GM19023 (cell line): ENCODE measurements around the gene TBKBP1.

Experiments used
- ATAC-seq: cut with Tn5 transposase; IDR thresholded peaks from one replicate; pipeline ENCODE4 v1.9.1; 2021; ENCODE audit warnings: mild to moderate bottlenecking, moderate library complexity; ENCODE audit not compliant: unreplicated experiment

Gene TBKBP1, protein sequence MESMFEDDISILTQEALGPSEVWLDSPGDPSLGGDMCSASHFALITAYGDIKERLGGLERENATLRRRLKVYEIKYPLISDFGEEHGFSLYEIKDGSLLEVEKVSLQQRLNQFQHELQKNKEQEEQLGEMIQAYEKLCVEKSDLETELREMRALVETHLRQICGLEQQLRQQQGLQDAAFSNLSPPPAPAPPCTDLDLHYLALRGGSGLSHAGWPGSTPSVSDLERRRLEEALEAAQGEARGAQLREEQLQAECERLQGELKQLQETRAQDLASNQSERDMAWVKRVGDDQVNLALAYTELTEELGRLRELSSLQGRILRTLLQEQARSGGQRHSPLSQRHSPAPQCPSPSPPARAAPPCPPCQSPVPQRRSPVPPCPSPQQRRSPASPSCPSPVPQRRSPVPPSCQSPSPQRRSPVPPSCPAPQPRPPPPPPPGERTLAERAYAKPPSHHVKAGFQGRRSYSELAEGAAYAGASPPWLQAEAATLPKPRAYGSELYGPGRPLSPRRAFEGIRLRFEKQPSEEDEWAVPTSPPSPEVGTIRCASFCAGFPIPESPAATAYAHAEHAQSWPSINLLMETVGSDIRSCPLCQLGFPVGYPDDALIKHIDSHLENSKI

DNA sequence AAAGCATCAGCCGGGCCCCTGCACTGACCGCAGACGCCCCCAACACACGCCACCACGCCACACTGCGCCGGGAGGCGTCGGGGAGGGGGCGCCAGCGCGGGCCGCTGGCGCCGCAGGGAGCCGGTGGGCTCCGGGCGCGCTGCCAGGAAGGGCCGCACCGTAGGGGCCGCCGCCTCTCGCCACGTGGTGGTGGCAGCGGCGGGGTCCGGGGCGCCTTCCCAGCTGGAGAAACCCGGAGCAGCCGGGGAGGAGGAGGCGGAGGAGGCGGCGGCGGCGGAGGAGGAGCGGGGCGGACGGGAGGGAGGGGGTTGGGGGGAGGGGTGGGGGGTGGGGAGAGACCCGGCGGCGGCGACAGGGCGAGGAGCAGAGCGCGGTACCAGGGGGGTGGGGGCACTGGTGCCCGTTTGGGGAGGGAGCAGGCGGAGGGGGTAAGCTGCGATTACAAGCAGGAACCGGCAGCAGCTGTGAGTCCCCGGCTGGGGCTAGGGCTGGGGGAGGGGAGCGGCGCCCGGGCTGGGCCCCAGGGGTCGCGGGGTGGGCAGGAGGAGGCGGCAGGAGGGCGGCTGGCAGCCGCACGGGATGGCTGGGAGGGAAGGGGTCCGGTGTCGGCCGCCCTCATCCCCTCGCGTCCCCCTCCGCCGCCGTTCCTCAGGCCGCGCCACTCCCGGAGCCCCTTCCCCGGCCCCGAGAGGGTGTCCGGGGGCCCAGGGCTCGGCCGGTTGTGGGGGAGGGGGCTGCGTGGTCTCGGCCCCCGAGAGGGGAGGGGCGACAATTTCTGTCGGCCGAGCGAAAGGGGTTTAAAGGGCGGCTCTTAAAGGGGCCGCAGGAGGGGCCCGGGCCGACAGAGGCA lies at the start of gene TBKBP1:
Gene TBKBP1, plus strand, starts transcription at position 431 of the 850 bp plus-strand sequence. CDS start 1,952 bp downstream, outside the sequence.
- no peak for ATAC-seq

DNA sequence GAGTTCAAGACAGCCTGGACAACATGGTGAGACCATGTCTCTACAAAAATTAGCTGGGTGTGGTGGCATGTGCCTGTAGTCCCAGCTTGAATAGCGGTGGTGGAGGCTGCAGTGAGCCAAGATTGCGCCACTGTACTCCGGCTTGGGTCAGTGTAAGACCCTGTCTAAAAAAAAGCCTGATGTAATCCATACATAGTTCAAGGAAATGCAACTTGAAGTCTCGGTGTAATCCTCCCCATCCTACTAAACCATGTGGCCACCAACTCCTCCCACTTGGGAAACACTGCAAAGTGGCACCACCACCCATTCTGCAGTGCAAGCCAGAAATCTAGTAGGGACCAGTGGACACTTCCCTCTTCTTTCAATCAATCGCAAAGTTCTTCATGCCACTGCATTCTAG lies 49.6 kb upstream of the TBKBP1 start:
- no peak for ATAC-seq

DNA sequence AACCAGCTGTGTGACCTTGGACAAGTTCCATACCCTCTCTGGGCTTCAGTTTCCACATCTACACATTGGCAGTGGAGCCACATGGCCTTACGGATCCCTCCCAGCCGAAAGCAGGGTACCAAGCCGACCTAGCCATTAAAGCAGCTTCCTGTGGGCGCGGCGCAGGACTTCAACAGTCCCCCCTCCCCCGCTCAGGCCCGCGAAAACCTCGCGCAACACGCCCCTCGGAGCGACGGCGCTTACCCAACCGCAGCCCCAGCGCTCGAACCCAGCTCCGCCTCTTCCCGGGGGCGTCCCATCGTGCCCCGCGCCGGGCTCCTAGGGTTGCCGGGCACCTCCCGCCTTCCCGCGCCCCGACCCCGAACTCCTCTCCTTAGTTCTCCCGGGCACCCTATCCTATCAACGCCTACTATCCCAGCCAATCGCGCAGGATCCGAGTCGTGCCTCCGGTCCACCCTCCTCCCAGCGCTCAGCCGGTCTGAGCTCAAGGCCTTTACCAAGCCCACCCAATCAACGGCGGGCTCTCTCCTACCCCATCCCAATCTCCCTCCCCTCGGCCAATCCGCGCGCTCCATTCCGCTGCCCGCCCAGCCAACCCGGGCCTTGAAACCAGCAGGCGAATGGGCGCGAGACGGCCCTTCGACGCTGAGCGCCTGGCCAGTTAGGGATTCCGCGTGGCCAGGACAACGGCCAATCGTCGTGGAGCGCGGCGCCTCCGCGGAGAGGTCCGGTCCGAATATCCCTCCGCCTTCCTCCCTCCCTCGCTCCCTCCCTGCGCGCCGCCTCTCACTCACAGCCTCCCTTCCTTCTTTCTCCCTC lies 44.6 kb upstream of the TBKBP1 start, which contains the start of gene KPNB1:
Gene KPNB1, plus strand, starts transcription at position 767 of the 819 bp plus-strand sequence. CDS start 326 bp downstream, outside the sequence.
- ATAC-seq: peak; percentile 83

DNA sequence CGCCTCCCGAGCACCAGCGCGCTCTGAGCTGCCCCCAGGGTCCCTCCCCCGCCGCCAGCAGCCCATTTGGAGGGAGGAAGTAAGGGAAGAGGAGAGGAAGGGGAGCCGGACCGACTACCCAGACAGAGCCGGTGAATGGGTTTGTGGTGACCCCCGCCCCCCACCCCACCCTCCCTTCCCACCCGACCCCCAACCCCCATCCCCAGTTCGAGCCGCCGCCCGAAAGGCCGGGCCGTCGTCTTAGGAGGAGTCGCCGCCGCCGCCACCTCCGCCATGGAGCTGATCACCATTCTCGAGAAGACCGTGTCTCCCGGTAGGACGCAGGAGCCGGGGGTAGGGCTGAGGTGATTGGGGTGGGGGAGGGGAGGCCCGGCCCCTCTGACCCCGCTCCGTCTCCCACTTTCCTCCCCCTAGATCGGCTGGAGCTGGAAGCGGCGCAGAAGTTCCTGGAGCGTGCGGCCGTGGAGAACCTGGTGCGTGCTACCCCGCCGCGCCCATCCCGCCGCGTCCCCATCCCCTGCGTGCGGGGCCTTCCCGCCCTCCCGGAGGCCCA lies 43.9 kb upstream of the TBKBP1 start:
- ATAC-seq: peak; percentile 1

DNA sequence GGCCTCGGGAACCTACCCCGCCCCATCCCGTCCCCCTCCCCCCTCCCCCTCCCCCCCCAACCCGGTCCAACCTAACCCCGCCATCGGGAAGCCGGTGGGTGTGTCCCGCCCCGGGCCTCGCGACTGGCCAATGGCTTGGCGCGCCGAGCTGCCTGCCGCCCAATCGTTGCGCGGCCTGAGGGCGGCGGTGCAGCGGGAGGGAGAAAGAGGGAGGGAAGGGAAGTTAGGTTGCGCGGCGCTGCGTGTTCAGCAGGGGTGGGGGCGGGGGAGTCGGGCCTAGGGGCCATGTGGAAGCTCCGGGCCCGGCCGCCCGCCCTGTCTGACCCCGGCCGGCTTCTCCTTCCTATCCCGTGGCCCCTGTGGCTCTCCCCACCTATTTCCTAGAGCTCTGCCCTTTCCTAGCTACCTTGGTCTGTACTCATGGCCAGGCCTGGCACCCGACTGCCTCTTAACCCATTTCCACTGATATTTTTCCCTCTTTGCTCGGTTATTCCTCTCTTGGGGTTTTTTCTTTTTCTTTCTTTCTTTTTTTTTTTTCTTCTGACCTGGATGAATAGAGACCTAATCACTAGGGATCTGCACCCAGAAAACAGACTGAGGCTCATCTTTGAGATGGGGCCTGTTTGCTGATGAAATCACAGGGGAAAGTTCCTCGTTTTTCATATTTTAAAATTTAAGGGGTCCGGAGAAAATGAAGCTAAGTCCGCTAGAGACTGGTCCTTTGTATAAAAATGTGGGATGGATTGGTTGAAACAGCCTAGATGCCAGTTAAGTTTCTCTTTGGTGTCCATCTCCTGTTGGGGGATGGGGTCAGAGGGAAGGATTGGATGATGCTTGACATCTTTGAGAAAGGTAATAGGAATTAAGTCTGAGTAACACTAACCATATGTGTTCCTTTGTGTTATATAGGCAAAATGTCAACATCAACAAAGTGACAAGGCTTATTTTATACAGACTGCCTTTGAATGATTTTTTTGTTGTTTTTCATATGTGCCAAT lies 43.1 kb upstream of the TBKBP1 start:
- peak; percentile 45 for ATAC-seq

DNA sequence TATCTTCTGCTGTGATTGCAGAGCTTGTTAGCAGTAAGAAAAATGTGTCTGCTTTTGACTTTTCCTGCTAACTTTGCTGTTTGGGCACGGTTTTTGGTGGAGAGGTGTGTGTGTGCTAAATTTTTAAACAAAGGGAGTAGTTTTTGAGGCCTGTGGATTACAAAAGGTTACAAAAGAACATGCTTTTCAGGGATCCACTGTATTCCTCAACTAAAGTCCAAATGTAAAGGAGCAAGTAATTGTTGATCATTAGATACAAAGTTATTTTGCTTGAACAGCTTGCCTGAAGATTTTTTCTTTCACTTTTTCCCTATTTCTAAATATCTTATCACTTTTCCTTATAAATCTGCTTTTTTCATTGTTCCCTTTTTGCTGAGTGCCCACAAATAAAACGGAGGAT lies 42.3 kb upstream of the TBKBP1 start:
- no peak for ATAC-seq

DNA sequence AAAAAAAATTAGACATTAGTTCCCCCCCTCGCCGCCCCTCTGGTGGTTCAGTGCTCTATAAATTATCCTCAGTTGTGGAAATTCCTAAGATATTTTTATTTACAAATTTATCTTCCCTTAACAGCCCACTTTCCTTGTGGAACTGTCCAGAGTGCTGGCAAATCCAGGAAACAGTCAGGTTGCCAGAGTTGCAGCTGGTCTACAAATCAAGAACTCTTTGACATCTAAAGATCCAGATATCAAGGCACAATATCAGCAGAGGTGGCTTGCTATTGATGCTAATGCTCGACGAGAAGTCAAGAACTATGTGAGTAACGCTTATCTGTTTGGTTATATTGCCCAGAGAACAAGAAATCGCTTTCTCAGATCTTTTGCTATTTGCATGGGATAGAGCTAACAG lies 41.4 kb upstream of the TBKBP1 start:
- no peak for ATAC-seq

DNA sequence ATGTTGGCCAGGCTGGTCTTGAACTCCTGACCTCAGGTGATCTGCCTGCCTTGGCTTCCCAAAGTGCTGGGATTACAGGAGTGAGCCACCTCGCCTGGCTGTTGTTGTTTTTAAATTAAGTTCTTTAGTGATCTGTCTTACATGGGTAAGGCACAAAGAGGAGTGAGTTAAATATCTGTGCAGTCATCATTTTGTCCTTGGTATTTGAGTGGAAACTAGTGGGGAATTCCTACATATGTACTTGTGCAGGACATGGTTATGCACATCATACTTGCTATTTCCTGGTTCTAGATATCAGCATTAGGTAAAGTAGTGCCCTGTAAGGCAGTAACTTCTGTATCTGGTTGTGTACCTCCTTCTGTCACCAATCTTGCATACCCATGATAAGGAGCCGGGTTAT lies 40.5 kb upstream of the TBKBP1 start:
- no peak for ATAC-seq

DNA sequence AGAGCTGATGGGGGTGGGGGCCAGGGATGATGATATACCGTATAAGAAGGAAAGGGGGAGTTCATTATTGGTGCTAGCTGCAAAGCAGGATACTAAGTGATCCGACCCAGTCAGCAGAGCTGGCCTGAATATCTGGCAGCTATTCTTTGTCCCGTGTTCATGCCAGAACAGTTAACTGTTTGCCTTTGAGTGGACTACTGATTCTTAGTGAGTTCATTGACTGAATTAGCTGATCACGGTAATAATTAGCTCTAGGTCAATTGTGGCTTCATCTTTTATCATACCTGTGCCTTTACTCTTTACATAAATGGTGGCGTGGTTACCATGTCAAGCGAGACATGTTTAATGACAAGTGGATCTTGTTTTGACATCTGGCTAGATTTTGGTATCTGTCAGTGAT lies 39.0 kb upstream of the TBKBP1 start:
- ATAC-seq: no peak

DNA sequence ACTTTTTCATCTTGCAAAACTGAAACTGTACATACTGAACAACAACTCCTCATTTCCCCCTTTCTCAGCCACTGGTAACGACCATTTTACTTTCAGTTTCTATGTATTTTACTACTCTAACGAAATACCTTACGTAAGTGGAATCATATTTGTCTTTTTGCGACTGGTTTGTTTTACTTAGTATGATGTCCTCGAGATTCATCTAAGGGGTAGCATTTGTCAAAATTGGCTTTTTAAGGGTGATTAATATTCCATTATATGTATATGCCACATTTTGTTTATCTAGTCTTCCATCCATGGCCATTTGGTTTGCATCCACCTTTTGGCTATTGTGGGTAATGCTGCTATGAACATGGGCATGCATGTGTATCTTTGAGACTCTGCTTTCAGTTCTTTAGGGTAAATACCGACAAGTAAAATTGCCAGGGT lies 33.9 kb upstream of the TBKBP1 start:
- no peak for ATAC-seq

DNA sequence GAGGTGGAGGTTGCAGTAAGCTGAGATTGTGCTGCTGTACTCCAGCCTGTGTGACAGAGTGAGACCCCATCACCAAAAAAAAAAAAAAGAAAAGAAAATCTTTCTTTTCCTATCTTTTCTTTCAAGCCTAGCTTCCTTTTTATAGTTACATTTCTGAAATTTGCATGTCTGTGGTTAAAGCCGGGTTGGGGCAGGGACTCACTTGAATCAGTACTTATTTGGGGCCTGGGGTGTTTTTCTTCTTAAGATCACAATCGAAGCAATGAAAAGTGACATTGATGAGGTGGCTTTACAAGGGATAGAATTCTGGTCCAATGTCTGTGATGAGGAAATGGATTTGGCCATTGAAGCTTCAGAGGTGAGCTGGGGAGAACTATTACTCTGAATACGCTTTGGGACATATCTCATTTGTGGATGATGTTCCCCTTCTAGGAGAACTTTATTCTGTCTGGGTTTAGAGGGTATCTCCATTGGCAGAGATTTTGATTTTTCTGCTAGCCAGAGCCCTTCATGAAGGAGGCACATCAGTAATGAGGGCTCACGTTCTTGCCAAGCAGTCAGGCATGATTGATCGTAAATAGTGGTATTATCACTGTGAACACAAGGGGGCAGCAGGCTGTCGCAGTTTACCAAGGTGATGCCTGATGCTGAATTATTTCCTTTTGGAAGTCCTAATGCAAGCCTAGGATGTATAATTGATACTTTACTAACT lies 29.9 kb upstream of the TBKBP1 start:
- no peak for ATAC-seq

DNA sequence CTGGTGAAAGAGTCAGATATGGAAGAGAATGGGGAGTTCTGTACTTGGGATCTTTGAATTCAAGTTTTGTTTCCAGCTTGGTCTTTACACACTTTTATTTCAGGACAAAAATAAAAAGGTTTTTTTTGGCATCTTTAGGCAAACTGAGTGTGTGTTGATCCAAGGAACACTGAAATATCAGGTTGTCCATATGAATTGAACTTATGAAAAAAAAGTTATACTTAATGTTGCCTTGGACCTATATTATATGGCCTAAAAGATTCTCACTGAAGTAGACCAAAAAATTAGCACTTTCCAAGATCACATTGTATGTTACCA lies 29.4 kb upstream of the TBKBP1 start:
- no peak for ATAC-seq

DNA sequence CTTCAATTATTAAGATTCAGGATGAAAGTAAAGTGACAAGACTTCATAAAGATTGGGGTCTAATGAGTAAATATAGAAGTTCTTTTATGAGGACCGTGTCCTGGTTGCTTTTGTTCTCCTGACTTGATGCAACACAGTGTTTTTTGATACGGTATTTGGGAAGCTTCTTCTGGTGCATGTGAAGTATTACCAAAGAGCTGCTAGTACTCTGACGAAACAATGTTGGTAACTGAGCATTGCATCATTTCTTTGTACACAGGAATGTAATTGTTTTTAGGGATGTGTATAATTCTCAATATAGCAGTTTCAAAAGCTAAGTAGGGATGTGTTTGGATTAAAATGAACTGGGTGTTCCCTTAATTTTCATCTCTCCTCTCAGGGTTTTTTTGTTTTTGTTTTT lies 28.3 kb upstream of the TBKBP1 start:
- ATAC-seq: no peak

DNA sequence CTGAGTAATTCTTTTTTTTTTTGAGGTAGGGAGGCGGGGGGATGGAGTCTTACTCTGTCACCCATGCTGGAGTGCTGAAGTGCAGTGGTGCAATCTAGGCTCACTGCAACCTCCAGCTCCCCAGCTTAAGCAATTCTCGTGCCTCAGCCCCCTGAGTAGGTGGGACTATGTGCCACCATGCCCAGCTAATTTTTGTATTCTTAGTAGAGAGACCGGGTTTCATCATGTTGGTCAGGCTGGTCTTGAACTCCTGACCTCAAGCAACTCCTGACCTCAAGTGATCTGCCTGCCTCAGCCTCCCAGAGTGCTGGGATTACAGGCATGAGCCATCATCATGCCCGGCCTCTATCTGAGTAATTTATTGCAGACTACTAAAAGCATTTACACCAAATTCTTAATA lies 24.9 kb upstream of the TBKBP1 start:
- ATAC-seq: no peak

DNA sequence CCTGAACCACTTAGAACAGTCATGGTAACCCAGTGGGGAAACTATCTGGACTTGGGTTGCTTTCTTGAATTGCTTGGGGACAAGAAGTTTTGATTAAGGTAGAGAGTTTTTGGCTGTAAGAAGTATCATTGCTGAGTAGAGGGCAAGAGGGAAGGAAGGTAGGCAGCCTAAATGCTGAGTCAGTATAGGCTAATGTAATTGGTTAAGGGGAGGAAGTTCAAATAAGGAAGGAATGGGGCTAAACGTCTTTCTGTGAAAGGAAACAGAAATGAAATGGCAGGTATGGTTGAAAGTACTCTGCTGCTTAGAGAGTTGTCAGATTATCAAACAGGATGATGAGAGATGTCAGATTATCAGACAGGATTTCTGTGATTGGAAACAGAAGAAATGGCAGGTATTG lies 23.9 kb upstream of the TBKBP1 start:
- ATAC-seq: no peak

DNA sequence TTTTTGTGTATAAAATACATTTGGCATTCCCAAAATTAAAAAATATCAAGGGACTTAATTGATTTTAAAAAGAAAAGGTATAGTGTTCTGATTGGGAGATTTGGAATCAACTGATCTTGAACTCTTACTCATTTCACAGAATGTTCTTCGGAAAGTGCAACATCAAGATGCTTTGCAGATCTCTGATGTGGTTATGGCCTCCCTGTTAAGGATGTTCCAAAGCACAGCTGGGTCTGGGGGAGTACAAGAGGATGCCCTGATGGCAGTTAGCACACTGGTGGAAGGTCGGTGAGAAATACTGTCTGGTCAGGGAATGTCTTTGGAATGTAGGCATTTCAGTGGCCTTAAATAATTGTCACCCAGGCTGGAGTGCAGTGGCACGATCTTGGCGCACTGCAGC lies 19.5 kb upstream of the TBKBP1 start:
- ATAC-seq: no peak

DNA sequence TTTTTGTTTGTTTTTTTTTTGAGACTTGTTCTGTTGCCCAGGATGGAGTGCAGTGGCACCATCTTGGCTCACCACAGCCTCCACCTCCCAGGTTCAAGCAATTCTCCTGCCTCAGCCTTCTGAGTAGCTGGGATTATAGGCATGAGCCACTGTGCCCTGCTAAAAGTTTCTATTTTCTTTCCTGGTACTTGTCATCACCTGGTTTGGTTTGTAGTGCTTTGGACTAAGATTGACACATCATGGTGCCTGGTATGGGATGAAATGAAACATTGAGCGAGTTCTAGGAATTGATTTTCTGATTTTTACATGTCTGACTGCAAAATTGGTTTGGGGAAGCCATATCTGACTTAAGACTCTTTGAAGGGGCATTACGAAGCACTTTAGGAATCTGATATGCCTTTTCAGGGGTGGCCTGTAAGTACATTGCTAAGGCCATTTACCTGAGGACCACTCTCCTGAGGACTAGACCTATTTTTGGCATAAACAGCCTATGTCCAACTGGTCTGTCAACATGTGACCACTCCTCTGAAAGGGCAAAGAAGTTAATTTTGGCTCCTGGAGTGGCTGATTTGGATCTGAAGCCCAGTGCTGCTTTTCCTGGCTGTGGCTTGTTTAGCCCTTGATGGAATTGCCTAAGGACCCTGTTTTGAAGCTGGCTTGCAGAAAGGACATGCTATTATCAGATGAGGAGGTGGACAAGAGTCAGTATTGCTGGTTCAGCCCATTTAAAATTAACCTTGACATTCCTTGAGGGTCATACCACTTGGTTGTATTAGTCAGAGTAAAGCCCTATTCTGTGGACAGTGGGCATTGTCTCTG lies 18.4 kb upstream of the TBKBP1 start:
- ATAC-seq: no peak

DNA sequence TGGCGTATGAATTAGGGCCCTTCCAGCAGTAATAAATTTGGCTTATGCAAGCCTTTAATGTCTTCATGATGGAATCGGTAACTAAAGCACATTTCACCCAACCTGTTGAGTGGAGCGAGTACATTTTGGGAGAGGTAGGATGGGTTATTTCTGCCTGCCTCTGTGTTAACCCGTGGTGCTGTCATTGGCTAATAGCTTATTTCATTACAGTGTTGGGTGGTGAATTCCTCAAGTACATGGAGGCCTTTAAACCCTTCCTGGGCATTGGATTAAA lies 17.8 kb upstream of the TBKBP1 start:
- no peak for ATAC-seq
